CD4-positive, alpha-beta T cell treated with Interferon alpha-2 for 1 hour (primary cell): ENCODE data around the gene SKI.

Experiments used
- DNase-seq, 2 donors: peaks; one replicate each; pipeline ENCODE4 v3.0.0-alpha.2; 2020 to 2022

The SKI gene

DNA sequence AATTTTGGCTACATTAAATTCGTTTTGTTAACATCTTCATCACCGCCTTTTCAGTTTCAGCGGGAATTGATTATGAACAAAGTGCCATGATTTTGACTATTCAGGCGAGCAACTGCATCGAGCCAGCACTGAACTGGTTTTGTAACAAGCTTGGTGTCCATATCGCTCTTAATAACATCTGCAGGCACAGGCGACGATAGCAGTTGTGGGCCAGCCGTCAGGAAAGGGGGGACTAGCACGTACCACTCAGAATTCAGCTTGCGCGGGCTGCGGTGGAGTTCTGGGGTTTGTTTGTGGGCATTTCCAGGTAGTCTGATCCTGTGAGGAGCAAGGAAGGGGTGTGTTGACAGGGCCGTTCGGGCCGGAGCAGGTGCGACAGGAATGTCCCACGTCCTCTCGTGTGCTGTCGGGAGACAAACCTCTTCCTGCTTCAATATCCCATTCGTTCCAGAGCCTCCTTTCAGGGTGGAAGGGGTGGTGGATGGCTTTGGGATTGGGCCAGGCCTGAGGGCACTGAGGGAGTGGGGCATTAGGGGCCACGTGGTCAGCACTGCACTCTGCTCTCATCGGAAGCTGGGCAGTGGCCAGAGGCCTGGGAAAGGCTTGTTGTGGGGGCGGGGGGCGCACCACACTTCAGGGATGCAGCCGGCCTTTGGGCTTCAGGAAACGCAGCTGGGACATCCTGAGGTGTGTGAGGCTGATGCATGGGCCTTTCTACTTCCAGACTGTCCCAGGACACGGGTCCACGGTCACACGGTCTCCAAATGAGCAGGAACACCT, 39.1 kb downstream of the SKI start:
- no peak for DNase-seq

DNA sequence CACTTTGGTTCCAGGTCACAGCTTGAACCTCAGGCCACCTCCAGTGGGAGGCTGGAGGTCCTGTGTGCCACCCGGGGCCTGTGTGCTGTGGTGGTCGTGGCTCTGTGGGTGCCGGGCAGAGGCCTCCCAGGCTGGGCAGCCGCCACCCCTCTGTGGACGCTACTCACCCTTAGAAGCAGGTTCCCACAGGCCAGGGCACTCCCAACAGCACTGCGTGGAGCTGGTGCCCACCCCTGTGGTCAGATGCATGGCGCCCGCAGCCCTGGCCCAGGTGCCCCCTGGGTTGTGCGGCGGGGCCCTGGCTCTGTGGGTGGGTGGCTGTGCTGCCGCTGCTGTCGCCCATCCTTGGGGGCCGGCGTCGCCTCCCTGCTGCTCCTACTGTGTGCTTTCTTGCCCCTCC, 39.7 kb downstream of the SKI start:
- DNase-seq: no peak

DNA sequence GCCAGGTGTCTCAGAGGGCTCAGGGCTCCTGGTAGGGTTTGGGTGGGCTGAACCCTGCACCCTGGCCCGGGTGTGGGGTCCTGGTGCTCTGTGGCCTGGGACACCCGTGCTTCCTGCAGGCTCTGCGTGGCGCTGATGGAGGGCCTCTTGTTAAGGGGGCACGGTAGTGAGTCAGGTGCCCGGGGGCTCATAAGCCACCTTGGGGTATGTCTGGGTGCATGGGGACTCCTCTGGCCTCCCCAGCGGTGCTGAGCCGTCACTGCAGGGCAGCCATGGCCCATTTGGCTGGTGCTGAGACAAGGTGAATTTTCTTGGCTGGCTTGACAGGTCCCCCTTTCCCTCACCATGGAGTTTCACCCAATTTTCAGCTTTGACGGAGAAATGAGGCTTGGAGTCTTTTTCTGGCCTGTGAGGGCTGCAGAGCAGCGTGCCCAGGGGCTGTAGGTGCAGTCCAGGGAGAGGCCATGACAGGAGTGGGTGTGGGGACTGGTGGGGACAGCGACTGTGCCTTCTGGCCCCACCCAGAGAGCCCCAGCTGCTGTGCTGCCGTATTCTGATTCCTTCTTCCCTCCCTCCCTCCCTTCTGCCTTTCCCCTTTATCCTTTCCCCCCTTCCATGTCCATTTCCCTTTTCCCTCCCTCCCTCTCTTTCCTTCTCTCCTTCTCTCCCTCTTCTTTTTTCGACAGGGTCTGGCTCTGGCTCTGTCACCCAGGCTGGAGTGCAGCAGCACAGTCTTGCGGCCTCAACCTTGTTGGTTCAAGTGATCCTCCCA, 40.4 kb downstream of the SKI start:
- no peak for DNase-seq

DNA sequence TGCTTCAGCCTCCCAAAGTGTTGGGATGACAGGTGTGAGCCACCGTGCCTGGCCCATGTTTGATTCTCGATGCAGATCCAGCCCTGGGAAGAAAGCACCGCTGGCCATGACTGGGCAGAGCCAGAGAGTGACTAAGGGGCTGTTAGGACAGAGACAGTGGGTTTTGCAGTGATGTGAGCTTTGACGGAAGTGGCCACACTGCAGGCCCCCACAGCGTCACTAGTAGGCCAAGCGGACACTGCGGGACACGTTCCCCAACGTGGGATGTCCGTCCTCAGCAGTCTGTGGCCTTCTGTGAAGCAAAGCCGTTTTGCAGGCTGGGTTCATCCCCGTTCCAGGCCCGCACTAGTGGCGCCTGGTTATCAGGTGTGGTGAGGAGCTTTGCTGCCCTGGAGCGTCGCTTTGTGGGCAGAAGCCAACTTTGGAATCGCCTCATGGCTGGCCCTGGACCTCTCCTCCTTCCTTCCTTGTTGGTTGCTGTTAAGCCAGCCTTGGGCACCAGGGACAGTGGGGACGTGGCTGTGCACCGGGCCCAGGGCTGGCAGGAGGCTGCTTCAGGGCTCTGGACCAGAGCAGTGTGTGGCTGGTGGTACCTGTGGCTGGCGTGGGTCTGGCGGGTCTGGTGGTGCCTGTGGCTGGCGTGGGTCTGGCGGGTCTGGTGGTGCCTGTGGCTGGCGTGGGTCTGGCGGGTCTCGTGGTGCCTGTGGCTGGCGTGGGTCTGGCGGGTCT, 41.2 kb downstream of the SKI start:
- DNase-seq: no peak

DNA sequence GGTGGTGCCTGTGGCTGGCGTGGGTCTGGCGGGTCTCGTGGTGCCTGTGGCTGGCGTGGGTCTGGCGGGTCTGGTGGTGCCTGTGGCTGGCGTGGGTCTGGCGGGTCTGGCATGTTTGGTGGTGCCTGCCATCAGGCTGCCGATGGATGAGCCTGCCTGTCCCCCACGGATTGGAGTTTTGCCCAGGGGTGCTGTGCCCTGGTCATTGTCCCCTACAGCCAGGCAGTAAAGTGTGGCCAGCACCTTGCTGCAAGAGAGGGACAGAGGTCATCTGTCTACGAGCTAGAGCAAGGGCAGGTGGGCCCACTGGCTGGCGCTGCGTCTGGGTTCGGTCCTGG, 41.8 kb downstream of the SKI start:
- DNase-seq: no peak

DNA sequence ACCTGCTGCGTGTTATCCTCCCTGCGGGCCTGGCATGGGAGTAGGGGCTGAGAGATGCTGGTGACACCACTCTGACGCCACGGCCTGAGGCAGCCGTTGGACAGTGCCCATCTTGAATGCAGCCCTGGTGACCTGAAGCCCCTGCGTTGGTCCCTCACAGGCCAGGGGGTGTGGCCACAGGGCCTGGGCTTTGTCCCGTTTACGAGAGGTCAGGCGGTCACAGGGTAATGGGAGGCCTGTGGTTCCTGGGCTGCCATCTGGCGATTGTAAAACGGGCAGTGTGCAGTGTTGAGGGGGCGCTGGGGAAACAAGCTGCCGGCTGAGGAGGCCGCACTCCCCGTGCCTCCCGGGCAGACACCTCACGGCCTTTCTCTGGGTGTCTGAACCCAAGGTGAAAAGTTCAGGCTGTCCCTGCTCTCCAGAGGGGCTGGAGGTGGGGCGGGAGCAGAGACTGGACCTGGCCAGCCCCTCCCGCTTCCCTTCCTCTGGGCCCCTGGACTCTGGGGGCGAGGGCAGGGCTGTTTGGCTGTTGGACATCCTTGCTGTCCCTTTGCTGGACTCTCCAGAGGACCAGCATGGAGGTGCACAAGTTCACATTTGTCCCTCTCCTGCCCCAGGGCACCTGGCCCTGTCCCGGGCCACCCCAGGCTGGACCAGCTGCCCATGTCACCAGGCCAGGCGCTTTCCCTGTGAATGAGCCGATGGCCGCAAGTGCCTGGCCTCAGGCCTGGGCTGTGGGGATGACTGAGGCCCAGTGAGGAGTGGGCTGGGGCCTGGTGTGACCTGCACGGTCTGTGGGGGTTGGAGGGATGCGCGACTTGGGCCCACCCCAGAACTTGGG, 42.4 kb downstream of the SKI start:
- DNase-seq: no peak

DNA sequence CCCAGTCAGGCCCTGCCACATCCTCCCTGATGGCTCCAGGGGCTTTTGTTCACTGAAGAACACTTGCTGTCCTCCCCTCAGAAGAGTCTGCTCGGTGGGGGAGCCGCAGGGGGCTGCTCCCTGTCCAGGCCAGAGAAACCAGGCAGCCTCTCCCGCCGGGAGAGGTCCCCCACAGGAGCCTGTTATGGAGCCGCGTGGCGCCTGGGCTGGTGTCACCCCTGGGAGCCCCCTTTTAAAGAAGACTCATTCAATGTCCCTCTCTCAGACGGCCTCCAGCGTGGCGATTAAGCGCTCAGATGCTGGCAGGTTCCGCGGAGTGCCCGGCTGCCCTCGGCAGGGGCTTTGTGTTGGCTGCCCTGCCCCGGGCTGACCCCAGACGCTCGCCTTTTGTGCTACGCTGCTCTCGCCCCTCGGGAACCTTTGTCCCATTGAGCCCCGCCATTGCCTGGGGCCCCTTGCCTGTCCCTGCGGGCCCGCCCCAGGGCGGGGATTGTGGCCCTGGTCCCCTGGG, 43.1 kb downstream of the SKI start:
- DNase-seq: no peak

DNA sequence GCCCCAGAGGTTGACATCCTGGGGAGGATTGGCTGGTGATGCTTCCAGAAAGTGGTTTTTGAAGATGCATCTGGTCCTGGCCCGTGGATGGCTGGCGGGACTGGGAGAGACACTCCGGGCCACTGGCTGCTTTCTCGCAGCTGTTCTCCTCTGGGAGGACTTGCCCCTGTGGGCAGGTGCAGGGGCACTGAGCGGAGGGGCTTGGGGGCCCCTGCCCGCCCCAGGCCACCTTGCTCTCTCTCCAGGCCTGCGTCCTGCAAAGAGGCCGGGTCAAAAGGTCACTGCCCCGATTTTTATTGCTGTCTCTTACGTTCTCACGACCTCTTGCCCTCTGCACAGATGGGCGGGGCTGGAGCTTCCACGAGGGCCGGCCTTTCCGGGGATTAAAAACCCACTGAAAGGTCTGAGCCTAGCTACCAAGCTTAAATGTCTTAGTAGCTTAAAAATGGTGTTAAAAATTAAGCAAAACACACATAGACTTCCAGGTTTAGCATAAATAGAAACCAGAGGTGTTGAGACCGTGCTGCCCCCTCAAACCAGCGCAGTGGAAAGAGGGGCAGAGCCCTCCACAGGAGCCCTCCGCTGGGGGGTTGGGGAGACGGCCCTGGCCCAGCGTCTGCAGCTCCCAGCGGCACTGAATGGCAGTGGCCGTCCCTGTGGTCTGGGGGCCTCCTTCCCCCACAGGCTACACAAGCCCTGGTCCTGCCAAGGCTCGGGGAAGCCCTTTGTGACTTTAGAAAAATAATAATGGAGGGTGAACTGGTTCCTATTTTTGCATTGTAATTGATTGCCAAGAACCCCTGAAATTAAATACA, 43.9 kb downstream of the SKI start:
- DNase-seq: no peak

DNA sequence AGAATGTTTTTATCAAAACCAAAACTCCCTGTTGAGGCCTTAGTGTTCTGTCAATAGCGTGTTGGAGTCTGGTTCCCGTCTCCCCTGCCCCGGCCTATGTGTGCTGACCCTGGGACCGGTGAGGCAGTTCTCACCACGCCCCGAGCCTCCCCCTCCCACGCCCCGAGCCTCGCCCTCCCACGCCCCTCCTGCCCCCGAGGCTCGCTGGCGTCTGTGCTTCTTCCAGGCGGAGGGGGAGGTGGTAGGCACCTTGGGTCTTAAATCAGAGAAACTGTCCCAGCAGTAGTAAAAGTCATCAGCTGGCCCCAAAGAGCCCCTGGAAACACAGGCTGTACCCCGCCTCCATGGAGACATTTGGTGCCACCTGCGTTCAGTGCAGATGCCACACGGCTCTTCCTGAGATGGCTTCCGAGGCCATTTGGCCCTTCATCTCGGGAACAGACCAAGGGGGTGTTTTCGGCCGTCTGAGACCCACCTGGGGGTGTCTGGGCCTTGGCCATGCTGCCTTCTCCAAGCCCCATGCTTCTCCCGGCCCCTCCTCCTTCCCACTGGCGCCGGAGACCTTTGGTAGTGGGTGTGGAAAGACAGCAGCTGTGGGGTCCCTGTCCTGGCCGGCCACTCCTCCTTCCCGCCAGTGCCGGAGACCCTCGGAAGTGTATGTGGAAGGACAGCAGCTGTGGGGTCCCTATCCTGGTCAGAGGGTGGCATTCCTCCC, 44.7 kb downstream of the SKI start:
- DNase-seq: no peak

DNA sequence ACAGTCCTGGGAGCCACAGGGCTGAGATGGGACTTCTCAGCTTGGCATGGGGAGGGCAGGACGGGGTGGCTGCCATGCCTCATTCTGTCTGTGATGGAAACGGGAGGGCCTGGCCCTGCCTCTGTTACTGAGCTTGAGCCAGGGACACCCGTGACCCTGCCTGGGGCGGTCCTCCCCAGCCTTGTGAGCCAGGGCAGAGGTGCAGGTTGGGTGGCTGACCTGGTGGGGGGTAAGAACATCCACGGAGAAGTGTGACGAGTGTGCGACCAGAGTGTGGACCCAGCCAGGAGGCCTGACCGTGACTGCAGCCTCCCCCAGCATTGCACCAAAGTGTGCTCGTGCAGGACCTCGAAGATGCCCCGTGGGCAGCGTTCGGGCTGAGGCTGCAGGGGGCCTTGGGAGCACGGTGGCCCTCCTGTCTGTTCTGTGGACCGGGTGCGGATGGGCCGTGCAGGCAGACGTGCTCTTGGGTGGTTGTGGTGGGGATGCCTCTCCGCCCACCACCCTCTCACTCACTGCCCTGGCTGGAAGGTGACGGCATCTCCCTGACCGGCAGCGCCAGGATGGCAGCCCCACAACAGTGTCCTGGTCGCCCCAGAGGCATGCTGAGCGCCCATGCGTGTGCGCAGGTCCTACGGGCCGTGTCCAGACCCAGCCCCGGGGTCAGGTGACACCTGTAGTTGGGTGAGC, 45.4 kb downstream of the SKI start:
- DNase-seq: no peak

DNA sequence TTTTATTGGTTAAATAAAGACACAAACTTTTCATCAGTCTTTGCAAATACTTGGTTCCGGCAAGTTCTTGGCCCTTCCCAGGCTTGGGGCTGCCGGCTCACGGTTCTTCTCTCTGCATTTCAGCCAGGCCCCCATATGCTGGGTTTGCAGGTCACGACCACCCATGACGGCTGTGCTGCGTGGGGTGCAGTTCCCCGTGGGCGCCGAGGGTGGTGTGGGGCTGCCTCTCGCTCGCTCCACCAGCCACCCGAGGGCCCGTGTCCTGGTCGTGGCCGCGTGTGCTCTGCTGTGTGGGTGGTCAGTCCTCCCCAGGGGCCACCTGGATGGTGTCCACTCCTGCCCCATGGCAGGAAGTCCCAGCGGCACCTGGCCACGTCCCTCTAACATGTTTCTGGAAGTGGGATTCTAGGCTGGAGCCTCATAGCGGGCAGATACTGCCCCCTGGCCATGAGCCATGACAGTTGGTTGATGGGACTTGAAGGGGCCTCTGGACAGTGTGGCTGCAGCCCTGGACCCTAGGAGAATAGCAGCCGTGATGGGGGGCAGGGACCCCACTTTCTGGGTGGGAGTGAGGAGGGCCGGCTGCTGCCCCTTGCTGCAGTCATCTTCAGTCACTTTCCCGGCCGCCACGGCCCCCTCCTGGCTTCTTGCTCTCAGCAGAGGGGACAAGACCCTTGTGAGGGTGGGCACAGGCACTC, 46.3 kb downstream of the SKI start:
- DNase-seq: no peak

DNA sequence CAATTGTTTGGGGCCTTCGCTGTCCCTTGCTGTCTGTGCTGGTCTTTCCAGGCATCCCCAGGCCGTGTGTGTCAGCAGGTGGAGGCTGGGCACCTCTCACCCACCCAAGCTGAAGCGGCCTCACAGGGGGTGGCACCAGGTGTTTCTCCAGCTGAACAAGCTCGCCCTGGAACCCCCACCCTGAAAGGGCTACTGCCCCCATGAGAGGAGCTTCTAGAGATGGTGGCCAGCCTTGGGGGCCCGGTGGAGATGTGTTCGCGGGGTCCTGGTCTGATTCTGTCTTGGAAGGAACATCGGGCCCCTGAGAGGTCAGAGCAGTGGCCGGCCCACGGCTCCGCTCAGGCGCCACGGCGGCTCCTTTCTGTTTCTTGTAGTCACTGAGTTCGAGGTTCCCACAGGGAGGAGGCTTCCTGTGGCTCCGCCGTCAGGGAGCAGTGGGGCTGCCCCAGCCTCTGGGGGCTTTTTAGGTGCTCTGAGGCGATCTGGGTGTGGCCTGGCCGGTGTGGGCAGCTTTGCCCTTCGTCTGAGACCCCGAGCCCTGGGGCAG, 46.9 kb downstream of the SKI start:
- no peak for DNase-seq

DNA sequence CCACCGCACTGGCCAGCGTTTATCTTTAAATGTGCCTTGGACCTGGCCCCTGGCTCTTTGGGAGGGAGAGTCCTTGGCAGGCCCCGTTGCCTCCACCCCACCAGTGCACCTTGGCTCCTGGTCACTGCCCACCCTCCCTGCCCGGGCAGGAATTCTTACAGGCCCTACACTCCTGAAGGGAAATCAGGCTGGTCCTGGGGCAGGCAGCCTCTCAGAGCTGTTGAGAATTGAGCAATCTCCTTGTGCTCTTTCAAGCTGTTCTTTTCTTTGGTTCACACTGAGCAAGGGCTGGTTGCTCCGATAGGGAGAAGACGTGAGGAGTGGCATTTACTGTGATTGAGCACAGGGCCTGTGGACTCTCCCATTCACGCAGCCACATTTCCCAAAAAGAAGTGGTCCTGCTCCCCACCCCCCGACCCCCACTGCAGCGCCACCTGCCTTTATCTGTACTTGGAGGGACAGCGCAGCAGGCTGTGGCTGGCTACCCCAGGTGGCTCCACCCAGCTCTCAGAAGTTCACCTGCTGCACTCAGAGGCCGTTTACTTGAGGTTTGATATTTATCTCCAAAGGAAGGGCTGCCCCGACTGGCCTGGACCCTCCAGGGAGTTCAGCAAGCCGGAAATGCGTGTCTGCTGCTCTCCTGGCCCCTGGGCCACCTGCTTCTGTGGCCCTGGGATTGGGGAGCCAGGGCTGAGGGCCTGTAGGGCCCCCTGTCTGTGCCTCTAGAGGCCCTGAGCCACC, 47.8 kb downstream of the SKI start:
- DNase-seq: no peak

DNA sequence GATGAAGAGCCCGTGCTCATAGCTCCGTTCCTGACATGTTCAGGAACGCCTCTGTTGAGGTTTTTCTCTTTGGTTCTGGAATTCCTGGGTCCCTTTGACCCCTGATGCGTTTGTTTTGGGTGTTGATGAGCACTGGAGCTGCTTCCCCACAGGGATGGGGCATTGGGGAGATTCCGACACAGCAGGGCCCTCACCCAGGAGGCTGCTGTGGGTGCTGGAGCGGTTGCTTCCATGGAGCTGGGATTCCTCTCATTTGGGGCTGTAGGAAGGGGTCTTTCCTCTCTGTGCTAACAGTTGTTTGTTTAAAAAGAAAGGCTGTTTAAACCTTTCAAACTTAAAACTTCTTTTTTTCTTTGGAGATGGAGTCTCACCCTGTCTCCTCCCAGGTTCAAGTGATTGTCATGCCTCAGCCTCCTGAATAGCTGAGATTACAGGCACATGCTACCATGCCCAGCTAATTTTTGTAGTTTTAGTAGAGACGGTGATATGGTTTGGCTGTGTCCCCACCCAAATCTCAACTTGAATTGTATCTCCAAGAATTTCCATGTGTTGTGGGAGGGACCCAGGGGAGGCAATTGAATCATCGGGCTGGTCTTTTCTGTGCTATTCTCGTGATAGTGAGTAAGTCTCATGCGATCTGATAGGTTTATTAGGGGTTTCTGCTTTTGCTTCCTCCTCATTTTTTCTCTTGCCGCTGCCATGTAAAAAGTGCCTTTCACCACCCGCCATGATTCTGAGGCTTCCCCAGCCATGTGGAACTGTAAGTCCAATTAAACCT, 48.9 kb downstream of the SKI start:
- no peak for DNase-seq

DNA sequence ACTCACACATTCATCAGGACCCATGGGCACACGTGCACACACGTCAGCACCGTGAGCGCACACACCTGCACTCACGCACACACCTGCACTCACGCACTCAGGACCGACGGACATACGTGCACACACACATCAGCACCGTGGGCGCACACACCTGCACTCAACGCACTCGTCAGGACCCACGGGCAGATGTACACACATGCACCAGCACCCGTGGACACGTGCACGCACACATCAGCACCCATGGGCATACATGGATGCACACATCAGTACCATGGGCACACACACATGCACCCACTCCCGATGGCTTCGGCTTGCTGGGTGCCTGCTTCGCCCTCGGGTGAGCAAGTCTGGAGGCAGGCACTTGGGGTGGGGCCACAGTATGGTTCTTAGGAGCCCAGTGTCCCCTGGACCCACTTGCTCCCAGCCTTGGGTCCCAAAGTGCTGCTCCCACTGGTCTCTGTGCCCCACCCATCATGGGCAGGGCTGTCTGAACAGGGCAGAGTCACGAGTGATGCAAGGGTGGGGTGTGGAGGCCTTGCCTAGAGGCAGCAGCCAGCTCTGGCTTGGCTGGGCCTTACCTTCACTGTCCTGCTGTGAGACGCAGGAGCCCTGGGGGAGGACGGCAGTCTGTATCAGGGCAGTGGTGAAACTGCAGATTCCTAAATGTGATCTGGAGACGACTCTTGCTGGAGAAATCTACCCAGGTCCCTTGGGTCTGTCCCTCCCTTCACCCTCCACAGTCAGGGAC, 49.8 kb downstream of the SKI start:
- no peak for DNase-seq

DNA sequence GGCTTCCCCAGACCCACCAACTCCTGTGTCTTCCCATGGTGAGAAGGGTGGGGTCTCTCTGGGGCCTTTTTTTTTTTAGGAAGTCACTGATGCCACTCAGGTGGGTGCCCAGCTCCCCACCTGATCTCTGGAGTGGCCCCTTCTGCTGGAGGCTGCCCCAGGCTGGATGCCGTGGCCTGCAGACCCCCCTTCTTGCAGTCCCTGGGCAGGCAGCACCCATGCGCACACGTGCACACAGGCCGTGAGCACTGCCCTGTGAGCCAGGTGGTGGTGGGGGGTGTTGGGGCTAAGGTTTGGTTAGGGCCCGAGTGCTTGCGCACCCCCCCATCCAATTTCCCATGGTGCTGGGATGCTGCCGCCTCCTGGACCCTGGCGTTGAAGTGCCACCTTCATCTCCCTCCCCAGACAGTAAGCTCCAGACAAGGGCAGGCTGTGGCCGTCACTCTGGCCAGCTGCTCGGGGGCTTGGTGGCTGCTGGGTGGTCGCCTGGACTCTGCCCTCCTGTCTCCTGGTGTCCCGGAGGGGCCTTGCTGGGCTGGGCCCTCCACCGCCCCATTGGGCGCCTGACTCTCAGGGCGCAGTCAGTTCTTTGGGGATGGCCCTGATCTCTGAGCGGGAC, 50.6 kb downstream of the SKI start:
- no peak for DNase-seq

DNA sequence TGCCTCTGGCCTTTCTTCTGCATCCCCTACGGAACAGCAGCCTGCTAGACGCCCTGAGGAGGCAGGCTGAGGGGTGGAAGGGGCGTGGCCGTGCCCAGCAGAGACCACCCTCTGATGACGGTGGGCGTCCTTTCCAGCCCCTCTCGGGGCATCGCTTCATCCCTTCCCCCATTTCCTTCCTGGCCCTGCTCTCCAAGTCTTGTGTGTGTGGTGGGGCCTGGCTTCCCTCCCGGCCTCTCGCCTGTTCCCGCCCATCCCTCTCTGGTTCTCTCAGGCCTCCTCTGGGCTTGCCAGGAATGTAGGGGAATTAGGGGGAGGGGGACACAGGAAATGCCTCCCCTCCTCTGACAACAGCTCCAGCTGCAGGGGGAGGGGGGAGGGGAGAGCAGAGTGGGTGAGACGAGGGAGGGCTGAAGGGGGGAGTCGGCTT, 51.1 kb downstream of the SKI start:
- no peak for DNase-seq
